HG02981 (cell line): ENCODE measurements around the gene FFAR4.

Experiments used
- ATAC-seq: cut with Tn5 transposase; IDR thresholded peaks from one replicate; pipeline ENCODE4 v1.9.1; 2021; ENCODE audit warnings: mild to moderate bottlenecking, moderate library complexity; ENCODE audit not compliant: unreplicated experiment

The FFAR4 gene

DNA sequence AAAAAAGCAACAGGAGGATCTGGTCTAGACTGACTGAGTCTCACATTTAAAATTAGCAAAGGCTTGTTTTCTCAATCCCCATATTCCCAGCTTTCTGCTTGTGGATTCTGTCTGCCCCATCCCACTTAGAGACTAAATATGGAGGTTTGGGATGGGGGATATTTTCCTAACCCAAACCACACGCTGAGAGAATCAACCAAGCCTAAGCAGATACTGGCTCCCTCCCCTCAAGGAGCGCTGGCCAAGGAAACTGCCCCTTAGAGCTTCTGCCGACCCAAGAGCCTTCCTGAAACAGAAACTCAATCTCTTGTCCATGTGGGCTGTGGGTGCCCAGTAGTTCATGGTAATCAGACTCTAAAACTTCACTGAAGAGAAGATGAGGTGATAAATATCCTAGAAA is 3.9 kb downstream of the FFAR4 start:
- ATAC-seq, result no peak

DNA sequence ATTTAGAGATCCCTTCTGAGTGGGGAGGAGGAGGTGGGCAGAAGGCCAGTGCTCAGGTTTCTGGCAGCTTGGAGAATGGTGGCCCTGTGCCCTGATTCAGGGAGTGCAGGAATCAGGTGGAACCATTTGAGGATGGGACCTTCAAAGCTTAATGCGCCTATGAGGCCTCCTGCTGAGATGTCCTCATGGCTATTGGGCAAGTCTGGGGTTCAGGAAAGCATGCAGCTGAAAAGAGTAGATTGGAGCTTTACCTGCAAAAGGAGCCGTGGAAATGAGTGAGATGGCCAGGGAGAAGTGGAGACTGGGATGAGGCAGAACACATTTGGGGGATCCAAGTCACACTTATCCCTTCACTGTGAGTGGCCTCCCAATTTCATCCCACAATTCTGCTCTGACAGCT is 6.1 kb downstream of the FFAR4 start:
- no peak for ATAC-seq

DNA sequence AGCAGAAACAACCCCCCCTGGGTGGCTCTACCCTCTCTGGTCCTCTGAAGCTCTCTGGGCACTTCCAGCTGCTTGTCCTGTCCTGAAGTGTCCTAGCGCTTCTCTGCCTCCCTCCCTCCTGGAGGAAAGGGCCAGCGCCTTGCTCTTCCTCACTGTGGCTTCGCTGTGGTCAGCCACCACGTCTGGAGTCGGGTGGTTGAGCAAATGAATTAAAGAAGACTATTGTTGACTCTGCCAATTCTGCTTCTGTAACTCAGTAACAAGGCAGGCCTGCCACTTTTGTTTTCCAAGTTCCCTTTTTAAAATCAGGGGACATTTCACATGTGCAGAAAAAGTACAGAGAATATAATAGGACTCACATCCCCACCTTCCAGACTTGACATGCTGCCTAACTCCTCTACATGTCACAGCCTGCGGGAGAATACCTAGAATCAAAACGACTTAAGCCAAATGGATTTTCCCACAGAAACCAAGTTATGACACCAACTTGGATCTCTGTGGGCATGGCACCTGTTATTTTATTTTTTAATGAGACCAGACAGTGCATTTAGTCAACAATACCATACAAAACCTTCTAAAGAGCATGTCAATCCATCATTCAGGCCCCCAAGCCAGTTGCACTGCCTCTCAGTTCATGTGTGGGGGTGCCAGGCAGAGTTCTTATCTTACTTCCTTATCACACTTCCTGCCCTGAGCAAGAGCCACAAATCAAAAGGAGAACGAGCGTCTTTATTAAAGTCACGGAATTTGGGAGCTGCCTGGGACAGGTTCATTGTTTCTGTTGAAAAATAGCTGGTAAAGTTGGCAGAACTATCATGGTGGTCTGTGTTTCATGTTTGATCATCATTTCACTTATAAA is 6.8 kb downstream of the FFAR4 start:
- no peak for ATAC-seq

DNA sequence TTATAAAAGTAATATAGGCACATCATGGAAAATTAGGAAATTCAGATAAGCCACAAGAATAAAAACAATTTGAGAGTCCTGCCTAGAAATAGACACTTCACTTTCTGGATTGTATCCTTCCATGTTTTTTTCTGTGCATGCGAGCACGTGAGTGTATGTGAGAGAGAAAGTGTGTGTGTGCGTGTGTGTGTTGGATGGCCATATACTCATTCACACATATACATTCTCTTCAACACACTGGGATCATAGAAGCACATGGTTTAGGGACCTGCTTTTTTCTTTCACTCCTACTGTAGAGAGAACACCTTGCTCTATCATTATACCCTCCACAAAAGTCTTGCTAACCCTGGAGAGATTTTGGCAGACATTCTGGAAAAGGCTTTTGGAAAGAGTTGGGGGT is 7.5 kb downstream of the FFAR4 start:
- ATAC-seq, result no peak

DNA sequence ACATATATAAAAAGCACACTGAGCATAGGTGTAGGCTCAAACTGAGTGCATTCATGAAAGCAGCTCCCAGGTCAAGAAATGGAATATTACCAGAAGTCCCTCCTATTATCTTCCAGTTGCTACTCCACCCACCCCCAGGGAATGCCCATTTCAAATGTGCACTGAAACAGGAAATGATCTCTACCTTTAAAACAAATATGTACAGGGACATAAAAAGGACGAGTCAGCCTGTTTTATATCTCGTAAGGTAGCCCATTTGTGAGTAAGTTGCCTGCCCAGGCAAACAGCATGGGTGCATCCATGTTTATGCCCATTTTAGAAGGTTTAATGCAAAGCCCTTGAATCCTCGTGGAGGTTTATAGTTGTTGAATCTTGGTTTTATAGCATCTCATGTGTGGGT is 10.4 kb downstream of the FFAR4 start:
- ATAC-seq, result no peak

DNA sequence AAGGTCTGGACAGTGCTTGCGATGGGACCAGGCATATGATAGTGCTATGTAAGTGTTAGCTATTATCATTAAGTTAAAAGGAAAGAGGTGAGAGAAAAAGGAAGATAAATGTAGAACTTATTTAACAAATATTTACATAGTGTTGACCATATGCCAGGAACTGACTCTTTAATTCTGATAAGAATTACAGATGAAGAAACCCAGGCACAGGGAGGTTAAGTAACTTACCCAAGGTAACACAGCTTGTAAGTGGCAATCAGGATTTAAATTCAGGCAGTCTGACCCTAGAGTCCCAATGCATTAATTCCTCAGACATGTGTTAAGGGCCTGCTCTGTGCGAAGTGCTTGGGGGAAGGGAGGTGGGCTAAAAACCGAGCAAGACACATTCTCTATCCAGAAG is 11.1 kb downstream of the FFAR4 start:
- no peak for ATAC-seq

DNA sequence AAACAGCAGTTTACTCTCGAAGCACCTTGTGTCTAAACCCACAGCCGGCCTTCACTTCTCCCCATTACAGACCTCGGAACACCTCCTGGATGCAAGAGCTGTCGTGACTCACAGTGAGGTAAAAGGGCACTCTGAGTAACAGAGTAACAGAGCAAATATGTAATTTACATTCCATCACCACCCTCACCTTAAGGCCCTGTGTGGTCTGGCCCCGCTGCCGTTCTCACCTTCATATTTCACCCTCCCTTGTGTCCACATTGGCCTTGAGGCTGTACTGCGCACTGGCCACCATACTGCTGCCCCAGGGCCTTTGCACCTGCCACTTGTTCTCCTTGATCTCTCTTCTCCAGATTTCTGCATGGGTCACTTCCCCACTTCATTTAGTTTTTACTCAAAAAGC is 12.6 kb downstream of the FFAR4 start:
- ATAC-seq, result no peak

DNA sequence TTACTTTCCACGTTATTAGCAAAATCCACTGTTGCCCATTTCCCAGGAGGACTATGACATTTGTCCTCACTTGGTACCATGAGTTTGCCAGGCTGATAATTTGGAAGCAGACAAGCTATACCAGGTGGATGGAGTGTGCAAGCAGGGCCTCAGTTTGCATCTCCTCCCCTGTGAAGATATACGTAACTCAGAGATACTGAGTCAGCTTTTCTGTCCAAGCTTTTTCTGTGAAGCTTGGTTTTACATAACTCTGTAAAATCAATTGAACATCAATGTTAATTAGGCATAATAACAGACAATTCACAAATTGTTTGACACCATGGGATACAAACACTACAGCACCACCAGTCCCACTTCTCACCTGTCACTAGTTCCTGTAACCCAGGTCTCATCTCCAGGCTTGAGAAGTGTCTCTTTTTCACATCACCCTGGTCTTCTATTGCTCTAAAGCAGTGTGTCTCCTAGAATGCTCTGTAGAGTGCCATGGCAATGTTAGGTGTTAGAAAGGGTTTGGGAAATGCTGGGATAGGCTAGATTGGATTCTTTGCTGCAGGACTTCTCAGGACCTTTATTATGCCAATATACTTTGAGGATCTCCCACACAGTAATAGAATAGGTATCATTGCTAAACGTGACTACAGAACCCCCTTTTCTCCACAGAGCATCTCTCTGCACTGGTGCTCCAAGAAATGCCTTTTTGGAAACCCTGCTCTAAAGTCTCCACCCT is 13.7 kb downstream of the FFAR4 start:
- no peak for ATAC-seq

DNA sequence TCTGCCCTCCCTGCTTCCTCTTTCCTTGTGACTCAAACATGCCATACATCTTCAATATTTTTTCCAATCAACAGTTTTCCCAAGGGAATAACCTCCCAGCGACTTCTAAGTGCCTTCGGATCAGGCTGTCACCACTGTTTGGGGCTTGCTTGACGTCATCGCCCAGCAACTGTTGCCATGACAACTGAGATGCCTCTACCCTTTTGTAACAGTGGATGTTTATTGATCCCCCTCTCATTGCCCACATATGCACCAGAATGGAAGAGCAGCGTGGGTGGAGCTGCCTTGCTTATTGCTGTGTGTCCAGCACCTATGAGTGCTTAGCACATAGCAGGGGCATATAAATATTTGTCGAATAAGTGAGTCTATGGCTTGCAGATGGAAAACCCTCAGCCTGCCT is 14.4 kb downstream of the FFAR4 start:
- ATAC-seq, result no peak

DNA sequence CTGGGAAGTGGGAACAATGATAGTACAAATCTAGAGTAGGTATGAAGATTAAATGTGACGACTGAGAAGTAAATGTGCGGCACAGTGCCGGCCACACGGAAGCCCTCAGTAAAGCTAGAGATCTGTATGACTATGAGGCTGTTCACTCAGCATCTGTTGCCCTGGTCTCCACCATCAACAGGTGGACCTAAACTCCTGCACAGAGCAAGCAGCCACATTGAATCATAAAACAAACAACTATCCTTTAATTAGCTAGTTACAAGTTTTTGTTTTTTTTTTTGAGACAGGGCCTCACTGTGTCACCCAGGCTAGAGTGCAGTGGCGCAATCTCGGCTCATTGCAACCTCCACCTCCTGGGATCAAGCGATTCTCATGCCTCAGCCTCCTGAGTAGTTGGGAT is 18.0 kb downstream of the FFAR4 start:
- ATAC-seq, result no peak

DNA sequence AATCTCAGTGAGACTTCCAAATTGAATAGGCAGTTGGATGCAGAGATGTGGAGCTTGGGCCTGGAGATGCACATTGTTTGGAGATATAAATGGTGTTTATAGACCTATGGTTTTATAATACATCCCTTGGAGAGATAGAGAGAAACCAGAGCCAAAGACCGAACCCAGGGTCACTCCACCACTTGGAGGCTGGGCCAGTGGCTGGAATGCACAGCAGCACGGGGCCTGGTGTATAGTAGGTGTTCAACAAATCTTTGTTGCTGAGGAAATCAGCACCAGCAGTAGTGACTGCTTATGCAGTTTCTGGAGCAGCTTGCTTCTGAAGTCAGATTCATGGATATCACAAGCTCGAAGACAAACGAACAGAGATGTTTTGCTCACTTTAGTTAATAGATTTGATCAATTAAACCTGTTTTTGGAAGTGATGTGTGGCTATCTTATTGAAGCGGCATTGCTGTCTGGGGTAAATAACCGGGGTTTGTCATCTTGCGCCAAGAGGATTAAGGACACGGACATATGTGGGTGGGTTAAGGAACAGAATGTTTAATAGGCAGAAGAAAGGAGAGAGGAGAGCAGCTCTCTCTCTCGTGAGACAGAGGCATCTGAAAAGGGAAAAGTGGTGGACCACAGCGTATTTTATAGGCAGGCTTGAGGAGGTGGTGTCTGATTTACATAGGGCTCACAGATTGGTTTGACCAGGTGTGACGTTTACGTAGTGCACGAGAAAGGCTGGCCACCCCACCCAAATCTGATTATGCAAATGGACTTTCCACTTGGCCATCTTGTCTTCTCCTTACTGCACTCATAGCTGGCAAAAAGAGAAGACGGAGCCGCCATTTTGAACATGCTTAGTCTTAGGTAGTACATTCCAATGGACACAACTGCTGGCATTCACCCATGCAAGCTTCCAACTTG is 23.4 kb downstream of the FFAR4 start:
- ATAC-seq, result no peak

DNA sequence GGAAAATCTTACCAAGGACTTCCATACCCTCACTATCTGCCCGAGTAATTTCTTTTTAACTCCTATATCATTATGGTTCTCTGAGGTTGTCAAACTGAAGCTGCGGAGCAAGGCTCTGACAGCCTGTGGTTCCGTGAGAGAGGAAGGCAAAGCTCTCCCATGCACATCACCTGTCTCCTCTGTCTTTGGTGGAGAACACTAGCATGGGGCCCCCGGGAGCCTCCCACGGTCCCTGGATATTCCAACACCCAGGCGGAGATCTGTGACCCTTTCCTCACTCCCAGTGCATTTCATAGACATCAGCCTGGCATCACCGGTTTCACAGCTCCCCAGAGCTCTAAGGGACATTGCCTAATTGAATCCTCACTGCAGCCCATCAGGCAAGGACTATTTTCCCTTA is 24.2 kb downstream of the FFAR4 start:
- no peak for ATAC-seq

DNA sequence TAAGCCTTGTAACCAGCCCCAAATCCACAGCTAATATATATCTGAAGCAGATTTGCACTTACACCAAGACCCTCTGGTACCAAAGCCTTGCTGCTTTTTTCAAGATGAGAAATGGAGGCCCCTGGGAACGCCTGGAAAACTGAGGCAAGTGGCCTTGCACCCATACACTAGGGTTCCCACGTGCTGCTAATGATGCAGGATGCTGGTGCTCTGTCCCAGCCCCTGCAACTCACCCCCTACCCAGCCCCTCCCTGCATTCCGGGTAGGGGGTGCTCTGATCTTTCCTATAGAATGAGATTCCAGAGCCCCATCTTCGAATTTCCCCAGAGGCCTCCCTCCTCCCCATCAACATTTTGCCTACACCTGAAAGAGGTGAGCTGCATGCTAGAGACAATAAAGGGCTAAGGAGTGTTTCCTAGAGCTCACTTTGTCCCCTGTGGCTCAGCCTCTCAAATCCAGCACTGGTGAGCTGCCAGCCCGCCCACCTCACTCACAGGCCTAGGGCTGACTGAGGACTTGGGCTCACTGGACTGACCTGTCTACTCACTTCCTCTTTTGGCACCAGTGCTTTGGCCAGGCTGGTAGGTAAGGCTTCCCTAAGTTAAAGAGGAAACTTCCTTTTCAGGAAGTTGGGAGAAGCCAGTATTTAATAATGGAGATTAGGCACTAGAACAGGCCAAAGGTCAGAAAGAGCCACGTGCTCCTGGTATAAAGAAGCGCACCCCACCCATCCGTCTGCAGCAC is 24.8 kb downstream of the FFAR4 start:
- ATAC-seq, result no peak

DNA sequence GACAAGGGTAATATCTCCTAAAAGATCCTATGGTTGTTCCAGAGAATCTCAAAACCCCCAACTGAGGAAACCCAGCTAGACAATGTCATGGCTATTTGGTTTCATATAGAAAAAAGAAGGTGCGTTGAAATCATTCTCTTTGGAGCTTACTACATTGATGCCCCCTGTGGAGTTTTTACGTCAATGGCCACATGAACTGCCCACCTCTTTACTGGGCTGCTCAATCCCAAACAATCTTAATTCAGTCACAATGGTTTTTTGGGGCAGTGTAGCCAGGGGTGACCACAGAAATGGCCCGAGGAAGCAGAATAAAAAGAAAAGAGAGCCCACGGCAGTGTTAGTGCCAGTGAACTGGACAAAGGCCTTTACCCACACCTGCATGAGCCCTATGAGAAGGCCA is 26.8 kb downstream of the FFAR4 start:
- no peak for ATAC-seq

DNA sequence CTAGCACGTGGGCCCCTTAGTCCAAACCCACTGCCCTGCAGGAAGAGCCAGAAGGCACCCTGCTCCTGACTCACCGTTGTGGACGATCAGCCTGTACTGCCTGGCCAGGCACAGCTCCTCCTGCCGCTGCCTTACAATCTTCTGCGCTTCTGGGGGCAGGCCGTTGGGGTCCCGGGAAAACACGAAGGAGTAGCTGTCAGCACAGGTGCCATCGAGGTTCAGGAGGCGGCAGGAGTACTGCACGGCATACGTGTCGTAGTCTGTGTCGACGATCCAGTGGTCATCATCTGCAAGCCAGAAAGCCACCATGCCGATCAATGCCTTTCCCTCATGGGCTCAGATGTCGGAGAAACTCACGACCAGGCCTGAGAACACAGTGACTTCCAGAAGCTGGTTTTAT is 27.3 kb downstream of the FFAR4 start:
- ATAC-seq, result no peak

DNA sequence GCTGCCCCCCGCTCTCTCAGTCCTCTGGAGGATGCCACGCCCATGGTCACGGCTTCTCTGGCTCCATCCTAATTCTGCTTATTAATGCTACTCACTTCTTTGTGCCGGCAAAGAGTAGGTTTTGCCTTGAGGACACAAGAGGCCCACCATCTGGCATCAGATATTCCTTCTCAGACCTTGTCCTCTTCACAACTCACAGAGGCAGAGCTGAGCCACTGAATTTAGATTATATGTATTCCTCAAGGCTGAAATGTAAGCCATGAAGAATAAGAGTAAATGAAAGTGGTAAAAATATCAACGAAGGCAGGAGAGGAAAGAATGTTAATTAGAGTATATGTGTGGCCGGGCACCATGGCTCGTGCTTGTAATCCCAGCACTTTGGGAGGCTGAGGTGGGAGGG is 28.1 kb downstream of the FFAR4 start:
- ATAC-seq, result no peak

DNA sequence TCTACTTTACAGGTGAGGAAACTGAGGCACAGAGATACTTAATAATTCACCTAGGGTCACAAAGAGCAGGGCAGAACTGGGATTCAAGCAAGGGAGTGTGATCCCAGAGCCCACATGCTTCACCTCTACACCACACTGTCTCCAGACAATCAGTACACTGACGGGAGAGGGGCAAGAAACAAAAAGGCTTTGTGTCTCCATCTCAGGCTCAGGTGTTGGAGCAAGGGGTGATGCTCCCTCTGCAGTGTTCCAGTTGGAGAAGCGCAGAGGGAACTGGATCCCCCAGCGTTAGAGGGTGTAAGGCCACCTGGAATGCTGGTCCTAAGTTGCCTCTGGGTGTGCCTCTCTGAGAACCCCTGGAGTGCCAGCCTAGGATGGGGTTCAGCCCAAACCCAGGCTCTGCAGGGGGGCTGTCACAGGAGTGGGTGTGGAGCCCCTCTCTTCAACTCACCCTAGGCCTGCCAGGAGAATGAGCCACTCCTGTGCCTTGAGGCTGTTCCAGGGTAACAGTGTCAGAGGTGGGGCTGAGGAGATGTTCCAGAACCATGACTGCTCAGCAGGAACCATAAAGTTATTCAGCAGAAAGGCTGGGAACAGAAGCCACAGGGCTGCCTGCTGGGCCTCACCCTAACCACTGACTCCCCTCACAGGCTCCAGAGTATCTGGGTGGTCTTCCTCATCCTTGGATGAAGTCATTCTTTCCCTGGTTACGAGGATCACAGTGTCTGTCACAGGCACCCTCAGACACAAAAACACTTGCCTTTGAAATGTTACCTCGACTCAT is 29.1 kb downstream of the FFAR4 start:
- ATAC-seq, result no peak

DNA sequence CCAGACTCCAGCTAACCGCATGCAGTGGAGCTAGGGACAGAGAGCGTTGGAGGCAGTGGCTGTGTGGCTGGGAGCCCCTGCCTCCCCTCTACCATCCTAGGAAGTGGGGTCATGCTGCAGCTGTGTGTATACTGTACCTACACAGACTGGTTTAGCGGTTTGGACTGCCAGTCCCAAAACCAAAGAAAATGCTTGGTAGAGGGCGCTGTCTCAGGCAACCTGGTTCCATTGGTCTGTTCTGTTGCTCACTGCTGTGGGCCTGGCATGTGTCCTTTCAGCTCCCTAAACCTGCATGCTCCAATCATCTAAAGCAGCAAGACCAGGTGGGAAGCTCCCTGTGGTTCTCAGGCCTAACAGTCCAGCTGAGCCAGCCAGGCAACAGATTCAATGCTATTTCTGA is 30.1 kb downstream of the FFAR4 start:
- no peak for ATAC-seq

DNA sequence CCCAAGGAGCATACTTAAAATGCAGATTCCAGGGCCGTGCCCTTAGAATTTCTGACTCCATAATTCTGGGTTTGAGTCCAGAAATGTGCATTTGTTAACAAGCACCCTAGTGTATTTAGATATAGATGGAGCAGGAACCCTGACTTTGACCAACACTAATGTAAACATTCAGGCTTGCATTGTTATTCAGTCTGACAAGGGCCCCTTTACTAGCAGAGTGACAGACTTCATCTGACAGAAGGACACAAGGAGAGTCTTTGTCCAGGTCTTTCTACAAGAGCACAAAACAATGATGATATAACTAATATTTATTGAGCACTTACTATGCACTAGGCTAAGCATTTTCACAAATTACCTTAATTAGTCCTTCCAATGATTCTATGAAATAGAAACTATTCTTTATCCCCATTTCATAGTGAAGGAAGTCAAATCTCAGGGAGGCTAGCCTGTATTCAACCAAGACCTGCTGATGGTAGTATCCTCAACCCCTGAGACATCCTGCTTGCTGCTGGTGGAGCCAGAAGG is 30.7 kb downstream of the FFAR4 start:
- ATAC-seq, result no peak

DNA sequence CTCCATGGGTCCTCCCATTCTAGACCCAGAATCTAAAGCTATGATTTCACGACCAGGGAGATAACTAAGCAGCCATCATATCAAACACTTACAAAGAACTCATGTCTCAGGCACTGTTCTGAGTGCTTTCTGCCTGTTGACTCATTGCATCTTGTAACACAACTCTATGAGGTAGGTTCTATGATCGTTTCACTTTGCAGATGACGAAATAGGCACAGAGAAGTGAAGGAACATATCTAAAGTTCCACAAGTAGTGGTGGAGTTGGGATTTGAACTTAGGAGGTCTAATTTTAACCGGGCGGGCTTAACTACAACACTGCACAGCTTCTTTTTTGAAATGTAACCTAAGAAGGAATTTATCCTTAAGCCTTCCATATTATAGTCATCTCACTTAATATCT is 31.7 kb downstream of the FFAR4 start:
- no peak for ATAC-seq
